ENCODE data around the gene EPS8L1. TPM values are rescaled to one million over a fixed set of nuclear protein-coding genes. Genes with fewer than 3 reads are reported as not detected.
A peak's percentile ranks its signal among the peaks of the same experiment; 100 is the strongest.

The EPS8L1 gene
- total RNA-seq, 3 donors from 2014 or later (not counting 1 experiment from before 2014, with no cell fraction given): 8.8 to 15.7 (median 10.0) TPM

- Histone ChIP-seq H3K4me3 (ENCODE audit: low read length) (no peak overlapping the region), H3K27ac (ENCODE audit: low read length) (no peak overlapping the region), H3K27me3 (ENCODE audit: control insufficient read depth, insufficient read depth, low read length) (no peaks in the 10 kb centered on the region), H3K9me3 (ENCODE audit: control insufficient read depth, insufficient read depth, low read length) (no peaks in the 10 kb centered on the region), H3K36me3 (ENCODE audit: control insufficient read depth, insufficient read depth, low read length) (peaks cover 48% of the 10 kb centered on the region), H3K4me1 (ENCODE audit: control insufficient read depth, insufficient read depth, low read length) (peaks cover 21% of the 10 kb centered on the region)
- 96% methylated on average over 30 of the region's 30 CpGs for WGBS (ENCODE audit: insufficient coverage)
- Mint-ChIP-seq H3K4me1 (peaks cover 17 to 19% of the 10 kb centered on the region in 2 donors), H3K27ac (peak overlapping the region in 1 of 2 donors; percentile 9), H3K9me3 (no peaks in the 10 kb centered on the region), H3K36me3 (no peaks in the 10 kb centered on the region), H3K27me3 (ENCODE audit: low read depth in 2 of 2) (no peaks in the 10 kb centered on the region), H3K4me3 (no peak overlapping the region)
- no peak for DNase-seq
- no peak for TF ChIP-seq CTCF (IDR thresholded peaks at IDR 0.05)
- ATAC-seq: no peak
- intact Hi-C loops (cut with micrococcal nuclease): no loop called here
Measured at GRCh38 chr19:55044771-55045716, 30.6 kb upstream of the EPS8L1 start.

GRCh38 chr19:55046975-55047622 is 28.6 kb upstream of the EPS8L1 start:
- H3K27me3 Mint-ChIP-seq (ENCODE audit: low read depth in 2 of 2): no peaks in the 10 kb centered on the region
- peak overlapping the region in 1 of 2 donors; percentile 44 for H3K27ac Mint-ChIP-seq
- H3K9me3 Mint-ChIP-seq: no peaks in the 10 kb centered on the region
- DNase-seq: no peak
- intact Hi-C loops (cut with micrococcal nuclease): no loop called here
- ATAC-seq: no peak
- no peak for TF ChIP-seq CTCF (IDR thresholded peaks at IDR 0.05)
- no peaks in the 10 kb centered on the region for H3K36me3 Mint-ChIP-seq
- WGBS (ENCODE audit: insufficient coverage): 91% methylated on average over 17 of the region's 17 CpGs
- Histone ChIP-seq H3K27me3 (ENCODE audit: control insufficient read depth, insufficient read depth, low read length) (no peaks in the 10 kb centered on the region), H3K9me3 (ENCODE audit: control insufficient read depth, insufficient read depth, low read length) (no peaks in the 10 kb centered on the region), H3K27ac (ENCODE audit: low read length) (no peak overlapping the region), H3K4me3 (ENCODE audit: low read length) (no peak overlapping the region), H3K36me3 (ENCODE audit: control insufficient read depth, insufficient read depth, low read length) (peaks cover 57% of the 10 kb centered on the region), H3K4me1 (ENCODE audit: control insufficient read depth, insufficient read depth, low read length) (peaks cover 10% of the 10 kb centered on the region)
- no peak overlapping the region for H3K4me3 Mint-ChIP-seq
- H3K4me1 Mint-ChIP-seq: peaks cover 8% of the 10 kb centered on the region in 2 donors

GRCh38 chr19:55047951-55048350 is 27.7 kb upstream of the EPS8L1 start:
- no peak overlapping the region for H3K27ac Mint-ChIP-seq
- ATAC-seq: no peak
- H3K36me3 Mint-ChIP-seq: no peaks in the 10 kb centered on the region
- intact Hi-C loops (cut with micrococcal nuclease): no loop called here
- no peak overlapping the region for H3K4me3 ChIP-seq (ENCODE audit: low read length)
- H3K27me3 Mint-ChIP-seq (ENCODE audit: low read depth in 2 of 2): no peaks in the 10 kb centered on the region
- TF ChIP-seq CTCF (IDR thresholded peaks at IDR 0.05): no peak
- no peak overlapping the region for H3K27ac ChIP-seq (ENCODE audit: low read length)
- H3K4me1 ChIP-seq (ENCODE audit: control insufficient read depth, insufficient read depth, low read length): peaks cover 2% of the 10 kb centered on the region
- no peaks in the 10 kb centered on the region for H3K9me3 Mint-ChIP-seq
- H3K4me3 Mint-ChIP-seq: no peak overlapping the region
- no peak for DNase-seq
- H3K27me3 ChIP-seq (ENCODE audit: control insufficient read depth, insufficient read depth, low read length): no peaks in the 10 kb centered on the region
- H3K4me1 Mint-ChIP-seq: no peaks in the 10 kb centered on the region
- no peaks in the 10 kb centered on the region for H3K9me3 ChIP-seq (ENCODE audit: control insufficient read depth, insufficient read depth, low read length)
- peaks cover 57% of the 10 kb centered on the region for H3K36me3 ChIP-seq (ENCODE audit: control insufficient read depth, insufficient read depth, low read length)
- 98% methylated on average over 12 of the region's 12 CpGs for WGBS (ENCODE audit: insufficient coverage)

Measured in natural killer cell (primary cell).